B cell (primary cell): Measurements from ENCODE around the gene PPEF2. TPM values are rescaled to one million over a fixed set of nuclear protein-coding genes. Genes with fewer than 3 reads are reported as not detected.

Experiments
- ATAC-seq: fragments of 200-7000 bp; cut with Tn5 transposase; one replicate; pipeline ENCODE4 v1.10.0; 2021; ENCODE audit warnings: low read depth, mild to moderate bottlenecking, moderate number of reproducible peaks, moderate library complexity
- CTCF ChIA-PET: fragments of 350-600 bp; sonication (Branson Sonifier 250); formaldehyde crosslinking; loops from one replicate; lab custom pipeline; 2021; ENCODE audit warnings: antibody characterized with exemption, inconsistent platforms; lab: Charles Lee
- POLR2A ChIA-PET: fragments of 350-600 bp; sonication (Branson Sonifier 250); formaldehyde crosslinking; loops from one replicate; lab custom pipeline; 2021; ENCODE audit warnings: antibody characterized with exemption; lab: Charles Lee
- DNase-seq: peaks from one replicate; pipeline ENCODE4 v3.0.0; 2013
- H2AFZ ChIP-seq: 2 replicates; pipeline ENCODE4 v1.6.1; 2012; ENCODE audit warnings: mild to moderate bottlenecking, low read depth, low read length; ENCODE audit not compliant: insufficient read depth, poor library complexity, severe bottlenecking
- H3K27ac ChIP-seq, 2 donors: 1 replicate in 1 of 2; 2 replicates in 1 of 2; pipeline ENCODE4 v1.5.1; 2012 to 2013; ENCODE audit warnings: low read length in 2 of 2, mild to moderate bottlenecking in 2 of 2, moderate library complexity in 1 of 2
- H3K27me3 ChIP-seq, 4 experiments: fragments of 200-600 bp in 1 of 4; sonication (generic) in 1 of 4; replicated peaks in 1 of 4; 1 replicate in 2 of 4; 2 replicates in 2 of 4; pipeline versions ENCODE4 v1.6.1 to v1.7.0; 2013 to 2016; ENCODE audit warnings: low read length in 3 of 4, mild to moderate bottlenecking in 2 of 4, mixed read lengths in 1 of 4, moderate library complexity in 1 of 4; ENCODE audit not compliant: insufficient read depth in 4 of 4, control insufficient read depth in 3 of 4; ENCODE audit errors: control extremely low read depth in 1 of 4
- H3K36me3 ChIP-seq, 2 experiments: replicated peaks in 1 of 2; 1 replicate in 1 of 2; 2 replicates in 1 of 2; pipeline versions ENCODE4 v1.6.1 to v1.7.1; 2013; ENCODE audit warnings: low read length in 1 of 2; ENCODE audit not compliant: insufficient read depth in 2 of 2, control insufficient read depth in 1 of 2; ENCODE audit errors: control extremely low read depth in 1 of 2, extremely low read depth in 1 of 2
- H3K4me1 ChIP-seq, 2 donors: fragments of 200-600 bp in 1 of 2; sonication (generic) in 1 of 2; 1 replicate in 1 of 2; 2 replicates in 1 of 2; pipeline versions ENCODE4 v1.5.1 to v1.6.1; 2013 to 2017; ENCODE audit warnings: low read length in 2 of 2; ENCODE audit not compliant: control insufficient read depth in 2 of 2, insufficient read depth in 2 of 2
- H3K4me2 ChIP-seq: replicated peaks from 2 replicates; pipeline ENCODE3; 2012; ENCODE audit warnings: mild to moderate bottlenecking, low read depth, low read length; ENCODE audit not compliant: poor library complexity, severe bottlenecking
- H3K4me3 ChIP-seq, 5 experiments: fragments of 200-600 bp in 1 of 5; sonication (generic) in 1 of 5; 1 replicate in 3 of 5; 2 replicates in 2 of 5; pipeline versions ENCODE4 v1.5.1 to v1.7.0; 2011 to 2016; ENCODE audit warnings: low read length in 4 of 5, mild to moderate bottlenecking in 4 of 5, low read depth in 2 of 5, control low read depth in 1 of 5, moderate library complexity in 1 of 5; ENCODE audit not compliant: insufficient read depth in 1 of 5; ENCODE audit errors: control extremely low read depth in 1 of 5, extremely low read depth in 1 of 5
- H3K79me2 ChIP-seq: fragments of 200-600 bp; sonication (generic); one replicate; pipeline ENCODE4 v1.6.0; 2016; ENCODE audit warnings: low read length; ENCODE audit not compliant: control insufficient read depth, insufficient read depth
- H3K9ac ChIP-seq: fragments of 200-600 bp; sonication (generic); 2 replicates; pipeline ENCODE4 v1.6.1; 2017; ENCODE audit warnings: mild to moderate bottlenecking, low read length, moderate library complexity
- H3K9me3 ChIP-seq, 3 donors: one replicate each; pipeline versions ENCODE4 v1.6.1 to v1.7.1; 2013; ENCODE audit warnings: low read length in 2 of 3; ENCODE audit not compliant: control insufficient read depth in 2 of 3, insufficient read depth in 1 of 3; ENCODE audit errors: control extremely low read depth in 1 of 3
- H4K20me1 ChIP-seq: 2 replicates; pipeline ENCODE4 v1.6.0; 2012; ENCODE audit warnings: mild to moderate bottlenecking, low read length; ENCODE audit not compliant: insufficient read depth, control insufficient read depth, poor library complexity, severe bottlenecking
- H3K27ac Mint-ChIP-seq: one replicate; pipeline ENCODE4 v1.8.0; 2021; ENCODE audit warnings: mixed read lengths
- H3K27me3 Mint-ChIP-seq: one replicate; pipeline ENCODE4 v1.8.0; 2021; ENCODE audit warnings: mixed read lengths
- H3K4me1 Mint-ChIP-seq: one replicate; pipeline ENCODE4 v1.8.0; 2021; ENCODE audit warnings: mixed read lengths
- H3K4me3 Mint-ChIP-seq: one replicate; pipeline ENCODE4 v1.8.0; 2021; ENCODE audit warnings: mixed read lengths
- H3K9me3 Mint-ChIP-seq: one replicate; pipeline ENCODE4 v1.8.0; 2022; ENCODE audit warnings: mixed read lengths; ENCODE audit not compliant: insufficient read depth
- CTCF ChIP-seq: fragments of 200-600 bp; IDR thresholded peaks from one replicate; pipeline ENCODE4 v1.8.0; 2022; ENCODE audit warnings: antibody characterized with exemption, mild to moderate bottlenecking
- EZH2 ChIP-seq: IDR thresholded peaks from 2 replicates; pipeline ENCODE4 v1.6.1; 2012; ENCODE audit warnings: borderline replicate concordance, low read depth, mild to moderate bottlenecking, moderate library complexity, low read length; ENCODE audit not compliant: insufficient read depth, poor library complexity, severe bottlenecking
- WGBS: methylation state at CpG from one replicate; pipeline ENCODE4 v1.1.5; 2013; ENCODE audit warnings: missing lambda C conversion rate; ENCODE audit not compliant: insufficient coverage; 5-methylcytosine and 5-hydroxymethylcytosine counted together
- intact Hi-C: fragments of 100-400 bp; cut with micrococcal nuclease; formaldehyde crosslinking; loops from one replicate; pipeline ENCODE4 v1.10.0; 2022
- polyA plus RNA-seq: library from polyadenylated mRNA; depleted of rRNA; stranded (reverse); fragments of >200 nt; gene quantifications from 2 replicates; pipeline ENCODE4 v1.2.3, GENCODE V29; 2012
- total RNA-seq, 2 donors: library from RNA; stranded (reverse); fragments of 120-200 nt in 1 of 2; gene quantifications; 1 replicate in 1 of 2; 2 replicates in 1 of 2; pipeline versions ENCODE4 v1.2.3 to v1.2.4, GENCODE V29; 2013 to 2022

PPEF2 gene
- total and polyA plus RNA-seq, 2 donors (not counting 1 experiment from before 2014, with no cell fraction given): 0.07 to 0.10 TPM

GRCh38 chr4:75830906-75831305 is 71.3 kb downstream of the PPEF2 start:
- no peaks in the 10 kb centered on the region for H4K20me1 ChIP-seq
- no CpG with 5 or more reads among the region's 1 CpG for WGBS
- no peak overlapping the region for H3K4me3 Mint-ChIP-seq
- ChIA-PET POLR2A (no interaction called here), CTCF (interaction anchor here (1.0 to 3.1 kb wide), 2 partner anchors 17 to 259 kb away, joined by 4 to 11 read pairs; no protein-coding TSS in a partner anchor)
- H3K4me1 ChIP-seq: no peaks in the 10 kb centered on the region
- peaks cover 3% of the 10 kb centered on the region for H3K4me1 Mint-ChIP-seq
- H3K9ac ChIP-seq: no peak overlapping the region
- no peaks in the 10 kb centered on the region for H3K79me2 ChIP-seq
- no peak overlapping the region for H3K4me3 ChIP-seq
- H3K27me3 Mint-ChIP-seq: peaks cover 20% of the 10 kb centered on the region
- H3K27me3 ChIP-seq: peaks cover 0 to 8% (median 0%) of the 10 kb centered on the region in 4 experiments
- intact Hi-C loops: no loop called here
- H3K9me3 Mint-ChIP-seq: no peaks in the 10 kb centered on the region
- no peak for ATAC-seq
- TF ChIP-seq EZH2: no peak
- TF ChIP-seq CTCF: no peak
- no peak overlapping the region for H3K4me2 ChIP-seq
- H2AFZ ChIP-seq: no peak overlapping the region
- H3K9me3 ChIP-seq: peaks cover 3 to 5% (median 4%) of the 10 kb centered on the region in 3 donors
- no peak for DNase-seq
- H3K36me3 ChIP-seq: no peaks in the 10 kb centered on the region
- no peak overlapping the region for H3K27ac ChIP-seq
- no peak overlapping the region for H3K27ac Mint-ChIP-seq

GRCh38 chr4:75823812-75824211 is 78.4 kb downstream of the PPEF2 start:
- Mint-ChIP-seq H3K27ac (no peak overlapping the region), H3K4me3 (no peak overlapping the region), H3K27me3 (peaks cover 11% of the 10 kb centered on the region), H3K9me3 (no peaks in the 10 kb centered on the region), H3K4me1 (no peaks in the 10 kb centered on the region)
- ChIA-PET POLR2A (no interaction called here), CTCF (interaction anchor here (1.2 kb wide), 1 partner anchor 72 kb away, joined by 3 read pairs; no protein-coding TSS in a partner anchor)
- Histone ChIP-seq H3K4me2 (no peak overlapping the region), H3K9me3 (no peaks in the 10 kb centered on the region), H3K79me2 (no peaks in the 10 kb centered on the region), H3K4me1 (no peaks in the 10 kb centered on the region), H3K36me3 (no peaks in the 10 kb centered on the region), H4K20me1 (no peaks in the 10 kb centered on the region), H3K4me3 (no peak overlapping the region), H2AFZ (no peak overlapping the region), H3K27me3 (no peaks in the 10 kb centered on the region), H3K9ac (no peak overlapping the region), H3K27ac (no peak overlapping the region)
- ATAC-seq (no peak), DNase-seq (no peak)
- 69% methylated on average over 2 of the region's 2 CpGs for WGBS
- intact Hi-C loops: no loop called here
- no peak for TF ChIP-seq CTCF
- no peak for TF ChIP-seq EZH2
